ENCODE measurements around the gene TNNT2. TPM values are rescaled to one million over a fixed set of nuclear protein-coding genes. Genes with fewer than 3 reads are reported as not detected.

Gene TNNT2
- total RNA-seq, 1 donor from 2014 or later, result not detected

GRCh38 chr1:201394591-201394990 lies 17.1 kb upstream of the TNNT2 start:
- no peaks in the 10 kb centered on the region for H3K4me1 Mint-ChIP-seq (ENCODE audit: low read depth, unreplicated experiment)
- no peak overlapping the region for H3K27ac Mint-ChIP-seq (ENCODE audit: unreplicated experiment)
- H3K36me3 Mint-ChIP-seq (ENCODE audit: unreplicated experiment), result no peaks in the 10 kb centered on the region
- DNase-seq, result no peak
- peaks cover 11% of the 10 kb centered on the region for H3K27me3 Mint-ChIP-seq (ENCODE audit: unreplicated experiment)
- TF ChIP-seq CTCF (IDR thresholded peaks at IDR 0.05; ENCODE audit: partially characterized antibody, unreplicated experiment), result no peak
- peaks cover 12% of the 10 kb centered on the region for H3K9me3 Mint-ChIP-seq (ENCODE audit: unreplicated experiment)
- H3K4me3 Mint-ChIP-seq (ENCODE audit: unreplicated experiment), result no peak overlapping the region

DNA sequence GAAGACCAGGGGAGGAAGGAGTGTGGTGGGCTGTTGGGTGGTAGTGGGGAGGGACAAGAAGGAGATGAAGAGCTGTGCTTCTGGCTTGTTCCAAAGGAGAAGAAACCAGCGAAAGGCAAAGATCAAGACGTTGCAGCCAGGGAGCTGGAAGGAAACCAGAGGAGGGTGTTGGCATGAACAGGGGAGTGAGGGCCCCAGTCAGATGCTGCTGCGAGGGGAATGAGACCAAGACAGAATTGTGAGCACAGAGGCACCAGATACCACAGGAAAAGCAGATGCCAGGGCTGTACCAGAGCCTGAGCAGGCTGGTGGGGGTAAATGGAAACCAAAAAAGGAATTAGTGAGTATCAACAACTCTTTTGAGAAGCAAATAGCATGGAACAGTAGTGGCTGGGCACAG lies 15.6 kb upstream of the TNNT2 start:
- H3K27me3 Mint-ChIP-seq (ENCODE audit: unreplicated experiment), result peaks cover 9% of the 10 kb centered on the region
- DNase-seq, result no peak
- H3K36me3 Mint-ChIP-seq (ENCODE audit: unreplicated experiment), result no peaks in the 10 kb centered on the region
- H3K4me1 Mint-ChIP-seq (ENCODE audit: low read depth, unreplicated experiment), result no peaks in the 10 kb centered on the region
- no peak overlapping the region for H3K27ac Mint-ChIP-seq (ENCODE audit: unreplicated experiment)
- no peak for TF ChIP-seq CTCF (IDR thresholded peaks at IDR 0.05; ENCODE audit: partially characterized antibody, unreplicated experiment)
- H3K9me3 Mint-ChIP-seq (ENCODE audit: unreplicated experiment), result peaks cover 12% of the 10 kb centered on the region
- H3K4me3 Mint-ChIP-seq (ENCODE audit: unreplicated experiment), result no peak overlapping the region

- no peak overlapping the region for H3K27ac Mint-ChIP-seq (ENCODE audit: unreplicated experiment)
- peaks cover 10% of the 10 kb centered on the region for H3K9me3 Mint-ChIP-seq (ENCODE audit: unreplicated experiment)
- peaks cover 5% of the 10 kb centered on the region for H3K27me3 Mint-ChIP-seq (ENCODE audit: unreplicated experiment)
- no peak overlapping the region for H3K4me3 Mint-ChIP-seq (ENCODE audit: unreplicated experiment)
- no peak for TF ChIP-seq CTCF (IDR thresholded peaks at IDR 0.05; ENCODE audit: partially characterized antibody, unreplicated experiment)
- no peaks in the 10 kb centered on the region for H3K36me3 Mint-ChIP-seq (ENCODE audit: unreplicated experiment)
- no peak for DNase-seq
- no peaks in the 10 kb centered on the region for H3K4me1 Mint-ChIP-seq (ENCODE audit: low read depth, unreplicated experiment)
These were observed 14.4 kb upstream of the TNNT2 start for GRCh38 chr1:201391651-201392511.

GRCh38 chr1:201391225-201391624 lies 13.7 kb upstream of the TNNT2 start:
- Mint-ChIP-seq H3K4me1 (ENCODE audit: low read depth, unreplicated experiment) (no peaks in the 10 kb centered on the region), H3K36me3 (ENCODE audit: unreplicated experiment) (no peaks in the 10 kb centered on the region), H3K27ac (ENCODE audit: unreplicated experiment) (peak overlapping the region; percentile 15), H3K4me3 (ENCODE audit: unreplicated experiment) (no peak overlapping the region), H3K9me3 (ENCODE audit: unreplicated experiment) (peaks cover 10% of the 10 kb centered on the region), H3K27me3 (ENCODE audit: unreplicated experiment) (peaks cover 4% of the 10 kb centered on the region)
- TF ChIP-seq CTCF (IDR thresholded peaks at IDR 0.05; ENCODE audit: partially characterized antibody, unreplicated experiment), result no peak
- DNase-seq, result no peak

- H3K4me3 Mint-ChIP-seq (ENCODE audit: unreplicated experiment), result no peak overlapping the region
- H3K36me3 Mint-ChIP-seq (ENCODE audit: unreplicated experiment), result no peaks in the 10 kb centered on the region
- peaks cover 3% of the 10 kb centered on the region for H3K27me3 Mint-ChIP-seq (ENCODE audit: unreplicated experiment)
- H3K27ac Mint-ChIP-seq (ENCODE audit: unreplicated experiment), result no peak overlapping the region
- no peaks in the 10 kb centered on the region for H3K4me1 Mint-ChIP-seq (ENCODE audit: low read depth, unreplicated experiment)
- no peak for TF ChIP-seq CTCF (IDR thresholded peaks at IDR 0.05; ENCODE audit: partially characterized antibody, unreplicated experiment)
- peaks cover 9% of the 10 kb centered on the region for H3K9me3 Mint-ChIP-seq (ENCODE audit: unreplicated experiment)
- no peak for DNase-seq
These were observed 11.6 kb upstream of the TNNT2 start for GRCh38 chr1:201389051-201389450.

All from glutamatergic neuron (in vitro differentiated cells).